NT2/D1 (cell line): ENCODE data around the gene ANKRD13A.

Experiments used
- DNase-seq: peaks from one replicate; pipeline ENCODE4 v3.0.0-alpha.2; 2011; ENCODE audit warnings: low read depth, low spot score
- H3K27me3 ChIP-seq: 2 replicates; pipeline ENCODE4 v1.6.0; 2011; ENCODE audit warnings: mild to moderate bottlenecking; ENCODE audit not compliant: insufficient read length, insufficient read depth
- H3K36me3 ChIP-seq: 2 replicates; pipeline ENCODE4 v1.6.1; 2011; ENCODE audit warnings: mild to moderate bottlenecking, low read length, mixed read lengths; ENCODE audit not compliant: insufficient read depth, insufficient read length
- H3K4me1 ChIP-seq: 2 replicates; pipeline ENCODE4 v1.5.1; 2011; ENCODE audit not compliant: insufficient read depth, insufficient read length
- H3K4me3 ChIP-seq: 2 replicates; pipeline ENCODE4 v1.5.1; 2011; ENCODE audit warnings: low read depth; ENCODE audit not compliant: insufficient read length
- H3K9ac ChIP-seq: 2 replicates; pipeline ENCODE4 v1.6.0; 2011; ENCODE audit warnings: low read depth; ENCODE audit not compliant: insufficient read length
- H3K9me3 ChIP-seq: 2 replicates; pipeline ENCODE4 v1.5.1; 2011; ENCODE audit warnings: mild to moderate bottlenecking, low read length; ENCODE audit not compliant: insufficient read depth
- SUZ12 ChIP-seq: IDR thresholded peaks from 2 replicates; pipeline ENCODE4 v1.6.1; 2011; ENCODE audit not compliant: insufficient read length, insufficient read depth; ENCODE audit errors: extremely low read depth
- YY1 ChIP-seq: IDR thresholded peaks from 2 replicates; pipeline ENCODE4 v1.6.1; 2011; ENCODE audit not compliant: insufficient read length, insufficient read depth
- ZNF274 ChIP-seq: IDR thresholded peaks from 2 replicates; pipeline ENCODE4 v1.6.1; 2011; ENCODE audit warnings: mild to moderate bottlenecking, low read depth, low read length

The ANKRD13A gene

GRCh38 chr12:109998904-109999648 is at the start of gene ANKRD13A:
Gene ANKRD13A, plus strand, starts transcription at chr12:109999430. Its CDS starts 259 bp downstream, at chr12:109999689.
- Histone ChIP-seq H3K36me3 (peaks cover 7% of the 10 kb centered on the region), H3K9ac (peak within 1 kb of the TSS; percentile 98), H3K27me3 (peaks cover 20% of the 10 kb centered on the region), H3K9me3 (no peaks in the 10 kb centered on the region), H3K4me3 (peak within 1 kb of the TSS; percentile 78), H3K4me1 (no peaks in the 10 kb centered on the region)
- DNase-seq = peak; percentile 88
- TF ChIP-seq SUZ12 (no peak), YY1 (peak; percentile 91), ZNF274 (no peak)

GRCh38 chr12:109950625-109951024 is 48.6 kb upstream of the ANKRD13A start:
- Histone ChIP-seq H3K36me3 (peaks cover 53% of the 10 kb centered on the region), H3K27me3 (no peaks in the 10 kb centered on the region), H3K9ac (no peak overlapping the region), H3K9me3 (no peaks in the 10 kb centered on the region), H3K4me3 (no peak overlapping the region), H3K4me1 (peaks cover 7% of the 10 kb centered on the region)
- TF ChIP-seq ZNF274 = no peak
- TF ChIP-seq YY1 = no peak
- TF ChIP-seq SUZ12 = no peak
- no peak for DNase-seq

- Histone ChIP-seq H3K36me3 (peaks cover 55% of the 10 kb centered on the region), H3K27me3 (no peaks in the 10 kb centered on the region), H3K9ac (no peak overlapping the region), H3K9me3 (no peaks in the 10 kb centered on the region), H3K4me1 (peaks cover 7% of the 10 kb centered on the region), H3K4me3 (no peak overlapping the region)
- DNase-seq = no peak
- TF ChIP-seq YY1 (no peak), SUZ12 (no peak), ZNF274 (no peak)
These were observed 48.1 kb upstream of the ANKRD13A start for GRCh38 chr12:109951136-109951535.

- no peaks in the 10 kb centered on the region for H3K9me3 ChIP-seq
- TF ChIP-seq SUZ12 = no peak
- no peak for TF ChIP-seq ZNF274
- TF ChIP-seq YY1 = no peak
- H3K4me1 ChIP-seq = peaks cover 7% of the 10 kb centered on the region
- H3K9ac ChIP-seq = no peak overlapping the region
- H3K4me3 ChIP-seq = no peak overlapping the region
- DNase-seq = no peak
- no peaks in the 10 kb centered on the region for H3K27me3 ChIP-seq
- H3K36me3 ChIP-seq = peaks cover 56% of the 10 kb centered on the region
These were observed 47.5 kb upstream of the ANKRD13A start for GRCh38 chr12:109951751-109952150.

GRCh38 chr12:109952160-109952858 is 46.9 kb upstream of the ANKRD13A start:
- no peak overlapping the region for H3K9ac ChIP-seq
- H3K27me3 ChIP-seq = no peaks in the 10 kb centered on the region
- no peak overlapping the region for H3K4me3 ChIP-seq
- no peak for TF ChIP-seq YY1
- no peak for TF ChIP-seq SUZ12
- TF ChIP-seq ZNF274 = no peak
- DNase-seq = no peak
- H3K9me3 ChIP-seq = no peaks in the 10 kb centered on the region
- peaks cover 53% of the 10 kb centered on the region for H3K36me3 ChIP-seq
- H3K4me1 ChIP-seq = peaks cover 7% of the 10 kb centered on the region

GRCh38 chr12:109952873-109953272 is 46.4 kb upstream of the ANKRD13A start:
- Histone ChIP-seq H3K27me3 (no peaks in the 10 kb centered on the region), H3K4me1 (peaks cover 7% of the 10 kb centered on the region), H3K9ac (no peak overlapping the region), H3K4me3 (no peak overlapping the region), H3K36me3 (peaks cover 53% of the 10 kb centered on the region), H3K9me3 (no peaks in the 10 kb centered on the region)
- DNase-seq = no peak
- TF ChIP-seq ZNF274 (no peak), YY1 (no peak), SUZ12 (no peak)

- Histone ChIP-seq H3K9ac (no peak overlapping the region), H3K27me3 (no peaks in the 10 kb centered on the region), H3K4me3 (no peak overlapping the region), H3K4me1 (peaks cover 7% of the 10 kb centered on the region), H3K9me3 (no peaks in the 10 kb centered on the region), H3K36me3 (peaks cover 49% of the 10 kb centered on the region)
- TF ChIP-seq YY1 (no peak), ZNF274 (no peak), SUZ12 (no peak)
- DNase-seq = no peak
These were observed 45.6 kb upstream of the ANKRD13A start for GRCh38 chr12:109953656-109954055.
